SH-SY5Y (cell line): ENCODE measurements around the gene KCNG2.

Experiments used
- GATA2 ChIP-seq: IDR thresholded peaks from 2 replicates; pipeline ENCODE4 v1.6.1; 2011; ENCODE audit warnings: mild to moderate bottlenecking, low read depth, low read length
- GATA3 ChIP-seq: IDR thresholded peaks from 2 replicates; pipeline ENCODE4 v1.6.1; 2011; ENCODE audit warnings: low read depth, mild to moderate bottlenecking, low read length, moderate library complexity

- TF ChIP-seq GATA2 (no peak), GATA3 (no peak)
Measured at GRCh38 chr18:79939096-79939495, 141.4 kb downstream of the KCNG2 start.
